GM23338 (cell line): Measurements from ENCODE around the gene SSU72. TPM values are rescaled to one million over a fixed set of nuclear protein-coding genes. Genes with fewer than 3 reads are reported as not detected.

Source experiments
- ATAC-seq: fragments of 200-7000 bp; cut with Tn5 transposase; 3 replicates; pipeline ENCODE4 v1.9.1; 2020
- DNase-seq: peaks from one replicate; pipeline ENCODE4 v3.0.0-alpha.2; 2015; ENCODE audit warnings: low spot score
- H2AFZ ChIP-seq: fragments of 200-600 bp; sonication (generic); 2 replicates; pipeline ENCODE4 v1.8.0; 2016; ENCODE audit warnings: antibody characterized with exemption, mild to moderate bottlenecking, moderate library complexity
- H3F3A ChIP-seq: fragments of 200-600 bp; sonication (generic); replicated peaks from 2 replicates; pipeline ENCODE4 v1.8.0; 2017; ENCODE audit warnings: antibody characterized with exemption, mixed run types, low read depth
- H3K27ac ChIP-seq: fragments of 200-600 bp; sonication (generic); 2 replicates; pipeline ENCODE4 v1.6.1; 2016; ENCODE audit warnings: low read depth
- H3K27me3 ChIP-seq: fragments of 200-600 bp; sonication (generic); 2 replicates; pipeline ENCODE4 v1.8.0; 2016; ENCODE audit warnings: mild to moderate bottlenecking, mixed run types, moderate library complexity; ENCODE audit not compliant: insufficient read depth
- H3K36me3 ChIP-seq: fragments of 200-600 bp; sonication (generic); 2 replicates; pipeline ENCODE4 v1.8.0; 2016; ENCODE audit warnings: mild to moderate bottlenecking; ENCODE audit not compliant: insufficient read depth
- H3K4me1 ChIP-seq: fragments of 200-600 bp; sonication (generic); 2 replicates; pipeline ENCODE4 v1.8.0; 2016; ENCODE audit warnings: mild to moderate bottlenecking, moderate library complexity; ENCODE audit not compliant: insufficient read depth
- H3K4me2 ChIP-seq: fragments of 200-600 bp; sonication (generic); 2 replicates; pipeline ENCODE4 v1.7.1; 2017; ENCODE audit warnings: mixed run types
- H3K4me3 ChIP-seq: fragments of 200-600 bp; sonication (generic); 2 replicates; pipeline ENCODE4 v1.6.1; 2016; ENCODE audit warnings: mixed run types
- H3K79me2 ChIP-seq: fragments of 200-600 bp; sonication (generic); replicated peaks from 2 replicates; pipeline ENCODE4 v1.8.0; 2017; ENCODE audit warnings: mild to moderate bottlenecking; ENCODE audit not compliant: insufficient read depth
- H3K9me2 ChIP-seq: fragments of 200-600 bp; sonication (generic); 2 replicates; pipeline ENCODE4 v1.8.0; 2017; ENCODE audit not compliant: insufficient read depth
- H4K20me1 ChIP-seq: fragments of 200-600 bp; sonication (generic); replicated peaks from 2 replicates; pipeline ENCODE4 v1.8.0; 2017; ENCODE audit warnings: mild to moderate bottlenecking; ENCODE audit not compliant: insufficient read depth
- H3K27ac Mint-ChIP-seq: 2 replicates; pipeline ENCODE4 v1.8.0; 2020; ENCODE audit warnings: inconsistent platforms, mild to moderate bottlenecking, moderate library complexity, mixed read lengths
- H3K27me3 Mint-ChIP-seq: 3 replicates; pipeline ENCODE4 v1.8.0; 2022; ENCODE audit warnings: low read depth, mild to moderate bottlenecking, moderate library complexity, mixed read lengths, inconsistent platforms; ENCODE audit not compliant: insufficient read depth, poor library complexity
- H3K36me3 Mint-ChIP-seq: 3 replicates; pipeline ENCODE4 v1.8.0; 2021; ENCODE audit warnings: low read depth, mild to moderate bottlenecking, inconsistent platforms, moderate library complexity, mixed read lengths
- H3K4me1 Mint-ChIP-seq: 3 replicates; pipeline ENCODE4 v1.8.0; 2020; ENCODE audit warnings: mild to moderate bottlenecking, inconsistent platforms, mixed read lengths
- H3K4me3 Mint-ChIP-seq: 3 replicates; pipeline ENCODE4 v1.8.0; 2021; ENCODE audit warnings: moderate library complexity, mild to moderate bottlenecking, inconsistent platforms, mixed read lengths
- H3K9me3 Mint-ChIP-seq: 3 replicates; pipeline ENCODE4 v1.8.0; 2020; ENCODE audit warnings: moderate library complexity, mild to moderate bottlenecking, inconsistent platforms, mixed read lengths
- CREB1 ChIP-seq: fragments of 250-450 bp; sonication (Bioruptor Pico); IDR thresholded peaks from 2 replicates; pipeline ENCODE4 v1.5.0; 2020; ENCODE audit warnings: low read depth, mild to moderate bottlenecking, moderate library complexity
- EZH2 ChIP-seq: fragments of 200-600 bp; sonication (generic); IDR thresholded peaks from one replicate; pipeline ENCODE4 v1.8.0; 2017; ENCODE audit warnings: antibody characterized with exemption, mild to moderate bottlenecking, low read depth; ENCODE audit not compliant: unreplicated experiment
- JUNB ChIP-seq: IDR thresholded peaks from one replicate; pipeline ENCODE4 v1.6.1; 2016; ENCODE audit warnings: antibody characterized with exemption; ENCODE audit not compliant: unreplicated experiment
- NANOG ChIP-seq: IDR thresholded peaks from 2 replicates; pipeline ENCODE4 v1.6.1; 2016; ENCODE audit warnings: antibody characterized with exemption, borderline replicate concordance
- POLR2AphosphoS5 ChIP-seq: IDR thresholded peaks from 2 replicates; pipeline ENCODE4 v1.6.1; 2016; ENCODE audit warnings: antibody characterized with exemption, low read depth
- STAT1 ChIP-seq: IDR thresholded peaks from one replicate; pipeline ENCODE4 v1.6.1; 2016; ENCODE audit warnings: antibody characterized with exemption; ENCODE audit not compliant: unreplicated experiment
- ZNF114 ChIP-seq: fragments of 250-450 bp; sonication (Bioruptor Pico); IDR thresholded peaks from 2 replicates; pipeline ENCODE4 v1.5.0; 2020; ENCODE audit warnings: mild to moderate bottlenecking, moderate library complexity
- ZNF331 ChIP-seq: fragments of 250-450 bp; sonication (Bioruptor Pico); IDR thresholded peaks from 2 replicates; pipeline ENCODE4 v1.5.0; 2020; ENCODE audit warnings: low read depth, mild to moderate bottlenecking, moderate library complexity
- polyA plus RNA-seq: library from polyadenylated mRNA; unstranded; fragments of >200 nt; fragmentation: Nextera tagmentation; extraction: Ambion mirVana; gene quantifications from 2 replicates; pipeline ENCODE4 v1.2.1, GENCODE V29; 2016
- total RNA-seq: library from RNA; depleted of rRNA; stranded (reverse); fragments of >200 nt; shearing (Covaris generic); gene quantifications from 2 replicates; pipeline ENCODE4 v1.2.3, GENCODE V29; 2014
- TF ChIP-seq, protein P1 (sequence below): IDR thresholded peaks from one replicate; pipeline ENCODE4 v1.6.1; 2018; ENCODE audit warnings: antibody characterized with exemption; ENCODE audit not compliant: unreplicated experiment
- TF ChIP-seq, protein P2 (sequence below): fragments of 250-450 bp; sonication (Bioruptor Pico); IDR thresholded peaks from 2 replicates; pipeline ENCODE4 v1.5.0; 2020; ENCODE audit warnings: mild to moderate bottlenecking, moderate library complexity
- TF ChIP-seq, protein P3 (sequence below), 2 experiments: fragments of 200-600 bp in 1 of 2; sonication (generic) in 1 of 2; conservative IDR thresholded peaks; 2 replicates each; pipeline versions ENCODE4 v1.5.1 to v1.6.1; 2016 to 2017; ENCODE audit warnings: antibody characterized with exemption in 2 of 2, low read depth in 2 of 2, mild to moderate bottlenecking in 2 of 2, moderate library complexity in 1 of 2
- TF ChIP-seq, protein P4 (sequence below): IDR thresholded peaks from 2 replicates; pipeline ENCODE4 v1.6.1; 2016; ENCODE audit warnings: antibody characterized with exemption

Gene SSU72
- total and polyA plus RNA-seq, 2 experiments from 2014 or later = 148 to 248 TPM

DNA sequence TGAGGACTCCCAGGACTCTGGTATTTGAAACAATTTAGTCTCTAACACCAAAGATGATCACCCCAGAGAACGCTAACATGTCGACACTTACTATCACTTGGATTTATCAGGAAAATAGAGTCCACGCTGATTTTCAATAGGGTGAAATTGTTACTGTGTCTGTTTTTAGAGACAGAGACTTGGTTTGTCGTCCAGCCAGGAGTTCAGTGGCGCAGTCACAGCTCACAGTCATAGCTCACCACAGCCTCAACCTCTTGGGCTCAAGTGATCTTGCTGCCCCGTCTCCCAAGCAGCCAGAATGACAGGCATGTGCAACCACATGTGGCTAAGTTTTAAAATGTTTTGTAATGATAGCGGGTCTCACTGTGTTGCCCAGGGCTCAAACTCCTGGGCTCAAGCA is 5.3 kb downstream of the SSU72 start (continued):
- TF ChIP-seq EZH2 = no peak
- no peak for TF ChIP-seq ZNF331
- TF ChIP-seq, protein P1, sequence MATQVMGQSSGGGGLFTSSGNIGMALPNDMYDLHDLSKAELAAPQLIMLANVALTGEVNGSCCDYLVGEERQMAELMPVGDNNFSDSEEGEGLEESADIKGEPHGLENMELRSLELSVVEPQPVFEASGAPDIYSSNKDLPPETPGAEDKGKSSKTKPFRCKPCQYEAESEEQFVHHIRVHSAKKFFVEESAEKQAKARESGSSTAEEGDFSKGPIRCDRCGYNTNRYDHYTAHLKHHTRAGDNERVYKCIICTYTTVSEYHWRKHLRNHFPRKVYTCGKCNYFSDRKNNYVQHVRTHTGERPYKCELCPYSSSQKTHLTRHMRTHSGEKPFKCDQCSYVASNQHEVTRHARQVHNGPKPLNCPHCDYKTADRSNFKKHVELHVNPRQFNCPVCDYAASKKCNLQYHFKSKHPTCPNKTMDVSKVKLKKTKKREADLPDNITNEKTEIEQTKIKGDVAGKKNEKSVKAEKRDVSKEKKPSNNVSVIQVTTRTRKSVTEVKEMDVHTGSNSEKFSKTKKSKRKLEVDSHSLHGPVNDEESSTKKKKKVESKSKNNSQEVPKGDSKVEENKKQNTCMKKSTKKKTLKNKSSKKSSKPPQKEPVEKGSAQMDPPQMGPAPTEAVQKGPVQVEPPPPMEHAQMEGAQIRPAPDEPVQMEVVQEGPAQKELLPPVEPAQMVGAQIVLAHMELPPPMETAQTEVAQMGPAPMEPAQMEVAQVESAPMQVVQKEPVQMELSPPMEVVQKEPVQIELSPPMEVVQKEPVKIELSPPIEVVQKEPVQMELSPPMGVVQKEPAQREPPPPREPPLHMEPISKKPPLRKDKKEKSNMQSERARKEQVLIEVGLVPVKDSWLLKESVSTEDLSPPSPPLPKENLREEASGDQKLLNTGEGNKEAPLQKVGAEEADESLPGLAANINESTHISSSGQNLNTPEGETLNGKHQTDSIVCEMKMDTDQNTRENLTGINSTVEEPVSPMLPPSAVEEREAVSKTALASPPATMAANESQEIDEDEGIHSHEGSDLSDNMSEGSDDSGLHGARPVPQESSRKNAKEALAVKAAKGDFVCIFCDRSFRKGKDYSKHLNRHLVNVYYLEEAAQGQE = no peak
- no peak for TF ChIP-seq CREB1 (CRISPR knock-in tag)
- no peak for TF ChIP-seq POLR2AphosphoS5

DNA sequence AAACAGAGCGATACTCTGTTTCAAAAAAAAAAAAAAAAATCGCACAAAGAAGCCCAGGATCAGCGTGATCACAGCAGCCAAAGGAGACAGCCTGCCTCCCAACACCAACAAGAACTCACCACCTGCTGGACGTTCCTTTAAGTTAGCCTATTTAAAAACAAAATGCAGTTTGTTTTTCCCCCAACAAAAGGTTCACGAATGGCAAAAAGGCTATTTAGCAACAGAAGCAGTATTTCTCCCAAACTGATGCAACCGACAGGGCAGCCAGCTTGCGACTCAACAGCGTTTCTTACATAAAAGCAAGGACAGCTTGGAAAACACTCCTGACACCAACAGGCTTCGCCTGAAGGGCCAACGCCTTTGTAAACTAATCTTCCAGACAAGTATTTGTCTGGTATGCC is 6.8 kb downstream of the SSU72 start:
- DNase-seq = peak; percentile 51
- Histone ChIP-seq H4K20me1 (peaks cover 70% of the 10 kb centered on the region), H2AFZ (no peak overlapping the region), H3K27ac (peak overlapping the region; percentile 87), H3K4me2 (peak overlapping the region; percentile 17; the same call in 1 of the 2 replicates), H3K4me3 (no peak overlapping the region), H3K79me2 (peaks cover 95% of the 10 kb centered on the region), H3K9me2 (0 out of 2 replicates have a peak, but pooled peaks cover 3% of the 10 kb centered on the region), H3K27me3 (no peaks in the 10 kb centered on the region), H3K36me3 (peaks cover 28% of the 10 kb centered on the region), H3K4me1 (peaks cover 24% of the 10 kb centered on the region), H3F3A (peaks cover 40% of the 10 kb centered on the region)
- H3K27ac Mint-ChIP-seq = peak overlapping the region; percentile 70; the same call in 1 of the 2 replicates
- peaks cover 14% of the 10 kb centered on the region for H3K27me3 Mint-ChIP-seq
- H3K9me3 Mint-ChIP-seq = no peaks in the 10 kb centered on the region; the same call in 2 of the 3 replicates
- H3K4me3 Mint-ChIP-seq = no peak overlapping the region
- peaks cover 69% of the 10 kb centered on the region for H3K36me3 Mint-ChIP-seq
- H3K4me1 Mint-ChIP-seq = peaks cover 19% of the 10 kb centered on the region
- peak; percentile 65 for ATAC-seq
- TF ChIP-seq, protein P2, sequence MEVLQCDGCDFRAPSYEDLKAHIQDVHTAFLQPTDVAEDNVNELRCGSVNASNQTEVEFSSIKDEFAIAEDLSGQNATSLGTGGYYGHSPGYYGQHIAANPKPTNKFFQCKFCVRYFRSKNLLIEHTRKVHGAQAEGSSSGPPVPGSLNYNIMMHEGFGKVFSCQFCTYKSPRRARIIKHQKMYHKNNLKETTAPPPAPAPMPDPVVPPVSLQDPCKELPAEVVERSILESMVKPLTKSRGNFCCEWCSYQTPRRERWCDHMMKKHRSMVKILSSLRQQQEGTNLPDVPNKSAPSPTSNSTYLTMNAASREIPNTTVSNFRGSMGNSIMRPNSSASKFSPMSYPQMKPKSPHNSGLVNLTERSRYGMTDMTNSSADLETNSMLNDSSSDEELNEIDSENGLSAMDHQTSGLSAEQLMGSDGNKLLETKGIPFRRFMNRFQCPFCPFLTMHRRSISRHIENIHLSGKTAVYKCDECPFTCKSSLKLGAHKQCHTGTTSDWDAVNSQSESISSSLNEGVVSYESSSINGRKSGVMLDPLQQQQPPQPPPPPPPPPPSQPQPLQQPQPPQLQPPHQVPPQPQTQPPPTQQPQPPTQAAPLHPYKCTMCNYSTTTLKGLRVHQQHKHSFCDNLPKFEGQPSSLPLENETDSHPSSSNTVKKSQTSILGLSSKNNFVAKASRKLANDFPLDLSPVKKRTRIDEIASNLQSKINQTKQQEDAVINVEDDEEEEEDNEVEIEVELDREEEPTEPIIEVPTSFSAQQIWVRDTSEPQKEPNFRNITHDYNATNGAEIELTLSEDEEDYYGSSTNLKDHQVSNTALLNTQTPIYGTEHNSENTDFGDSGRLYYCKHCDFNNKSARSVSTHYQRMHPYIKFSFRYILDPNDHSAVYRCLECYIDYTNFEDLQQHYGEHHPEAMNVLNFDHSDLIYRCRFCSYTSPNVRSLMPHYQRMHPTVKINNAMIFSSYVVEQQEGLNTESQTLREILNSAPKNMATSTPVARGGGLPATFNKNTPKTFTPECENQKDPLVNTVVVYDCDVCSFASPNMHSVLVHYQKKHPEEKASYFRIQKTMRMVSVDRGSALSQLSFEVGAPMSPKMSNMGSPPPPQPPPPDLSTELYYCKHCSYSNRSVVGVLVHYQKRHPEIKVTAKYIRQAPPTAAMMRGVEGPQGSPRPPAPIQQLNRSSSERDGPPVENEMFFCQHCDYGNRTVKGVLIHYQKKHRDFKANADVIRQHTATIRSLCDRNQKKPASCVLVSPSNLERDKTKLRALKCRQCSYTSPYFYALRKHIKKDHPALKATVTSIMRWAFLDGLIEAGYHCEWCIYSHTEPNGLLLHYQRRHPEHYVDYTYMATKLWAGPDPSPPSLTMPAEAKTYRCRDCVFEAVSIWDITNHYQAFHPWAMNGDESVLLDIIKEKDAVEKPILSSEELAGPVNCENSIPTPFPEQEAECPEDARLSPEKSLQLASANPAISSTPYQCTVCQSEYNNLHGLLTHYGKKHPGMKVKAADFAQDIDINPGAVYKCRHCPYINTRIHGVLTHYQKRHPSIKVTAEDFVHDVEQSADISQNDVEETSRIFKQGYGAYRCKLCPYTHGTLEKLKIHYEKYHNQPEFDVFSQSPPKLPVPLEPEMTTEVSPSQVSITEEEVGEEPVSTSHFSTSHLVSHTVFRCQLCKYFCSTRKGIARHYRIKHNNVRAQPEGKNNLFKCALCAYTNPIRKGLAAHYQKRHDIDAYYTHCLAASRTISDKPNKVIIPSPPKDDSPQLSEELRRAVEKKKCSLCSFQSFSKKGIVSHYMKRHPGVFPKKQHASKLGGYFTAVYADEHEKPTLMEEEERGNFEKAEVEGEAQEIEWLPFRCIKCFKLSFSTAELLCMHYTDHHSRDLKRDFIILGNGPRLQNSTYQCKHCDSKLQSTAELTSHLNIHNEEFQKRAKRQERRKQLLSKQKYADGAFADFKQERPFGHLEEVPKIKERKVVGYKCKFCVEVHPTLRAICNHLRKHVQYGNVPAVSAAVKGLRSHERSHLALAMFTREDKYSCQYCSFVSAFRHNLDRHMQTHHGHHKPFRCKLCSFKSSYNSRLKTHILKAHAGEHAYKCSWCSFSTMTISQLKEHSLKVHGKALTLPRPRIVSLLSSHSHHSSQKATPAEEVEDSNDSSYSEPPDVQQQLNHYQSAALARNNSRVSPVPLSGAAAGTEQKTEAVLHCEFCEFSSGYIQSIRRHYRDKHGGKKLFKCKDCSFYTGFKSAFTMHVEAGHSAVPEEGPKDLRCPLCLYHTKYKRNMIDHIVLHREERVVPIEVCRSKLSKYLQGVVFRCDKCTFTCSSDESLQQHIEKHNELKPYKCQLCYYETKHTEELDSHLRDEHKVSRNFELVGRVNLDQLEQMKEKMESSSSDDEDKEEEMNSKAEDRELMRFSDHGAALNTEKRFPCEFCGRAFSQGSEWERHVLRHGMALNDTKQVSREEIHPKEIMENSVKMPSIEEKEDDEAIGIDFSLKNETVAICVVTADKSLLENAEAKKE (CRISPR knock-in tag) = no peak
- TF ChIP-seq STAT1 = no peak
- TF ChIP-seq ZNF114 (CRISPR knock-in tag) = no peak
- TF ChIP-seq, protein P3, sequence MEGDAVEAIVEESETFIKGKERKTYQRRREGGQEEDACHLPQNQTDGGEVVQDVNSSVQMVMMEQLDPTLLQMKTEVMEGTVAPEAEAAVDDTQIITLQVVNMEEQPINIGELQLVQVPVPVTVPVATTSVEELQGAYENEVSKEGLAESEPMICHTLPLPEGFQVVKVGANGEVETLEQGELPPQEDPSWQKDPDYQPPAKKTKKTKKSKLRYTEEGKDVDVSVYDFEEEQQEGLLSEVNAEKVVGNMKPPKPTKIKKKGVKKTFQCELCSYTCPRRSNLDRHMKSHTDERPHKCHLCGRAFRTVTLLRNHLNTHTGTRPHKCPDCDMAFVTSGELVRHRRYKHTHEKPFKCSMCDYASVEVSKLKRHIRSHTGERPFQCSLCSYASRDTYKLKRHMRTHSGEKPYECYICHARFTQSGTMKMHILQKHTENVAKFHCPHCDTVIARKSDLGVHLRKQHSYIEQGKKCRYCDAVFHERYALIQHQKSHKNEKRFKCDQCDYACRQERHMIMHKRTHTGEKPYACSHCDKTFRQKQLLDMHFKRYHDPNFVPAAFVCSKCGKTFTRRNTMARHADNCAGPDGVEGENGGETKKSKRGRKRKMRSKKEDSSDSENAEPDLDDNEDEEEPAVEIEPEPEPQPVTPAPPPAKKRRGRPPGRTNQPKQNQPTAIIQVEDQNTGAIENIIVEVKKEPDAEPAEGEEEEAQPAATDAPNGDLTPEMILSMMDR (conservative IDR thresholded peaks at IDR 0.05; ENCODE audit: low read depth in 2 of 2) = no peak
- TF ChIP-seq CREB1 (CRISPR knock-in tag) = no peak
- TF ChIP-seq, protein P4, sequence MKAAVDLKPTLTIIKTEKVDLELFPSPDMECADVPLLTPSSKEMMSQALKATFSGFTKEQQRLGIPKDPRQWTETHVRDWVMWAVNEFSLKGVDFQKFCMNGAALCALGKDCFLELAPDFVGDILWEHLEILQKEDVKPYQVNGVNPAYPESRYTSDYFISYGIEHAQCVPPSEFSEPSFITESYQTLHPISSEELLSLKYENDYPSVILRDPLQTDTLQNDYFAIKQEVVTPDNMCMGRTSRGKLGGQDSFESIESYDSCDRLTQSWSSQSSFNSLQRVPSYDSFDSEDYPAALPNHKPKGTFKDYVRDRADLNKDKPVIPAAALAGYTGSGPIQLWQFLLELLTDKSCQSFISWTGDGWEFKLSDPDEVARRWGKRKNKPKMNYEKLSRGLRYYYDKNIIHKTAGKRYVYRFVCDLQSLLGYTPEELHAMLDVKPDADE = no peak
- no peak for TF ChIP-seq POLR2AphosphoS5
- no peak for TF ChIP-seq JUNB
- TF ChIP-seq EZH2 = no peak
- TF ChIP-seq NANOG = no peak
